Activated CD4-positive, alpha-beta T cell treated with anti-CD3 and anti-CD28 coated beads, Interleukin-2, Interleukin-6, amounts not matched to agents 100 ng/mL and 50 ng/mL, durations not matched to agents 16 hours and 8 hours (primary cell): ENCODE measurements around the gene SCAI.
"Not testable (repeated sequence)": the region's sequence is repeated elsewhere in the genome, so short reads cannot be mapped to it uniquely, and the experiment has no call there.

Experiments
- DNase-seq: peaks from one replicate; pipeline ENCODE4 v3.0.0-alpha.2; 2020

Gene SCAI

DNA sequence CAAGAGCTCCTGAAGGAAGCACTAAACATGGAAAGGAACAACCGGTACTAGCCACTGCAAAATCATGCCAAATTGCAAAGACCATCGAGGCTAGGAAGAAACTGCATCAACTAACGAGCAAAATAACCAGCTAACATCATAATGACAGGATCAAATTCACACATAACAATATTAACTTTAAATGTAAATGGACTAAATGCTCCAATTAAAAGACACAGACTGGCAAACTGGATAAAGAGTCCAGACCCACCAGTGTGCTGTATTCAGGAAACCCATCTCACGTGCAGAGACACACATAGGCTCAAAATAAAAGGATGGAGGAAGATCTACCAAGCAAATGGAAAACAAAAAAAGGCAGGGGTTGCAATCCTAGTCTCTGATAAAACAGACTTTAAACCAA is 131.3 kb downstream of the SCAI start:
- not testable (repeated sequence) for DNase-seq

DNA sequence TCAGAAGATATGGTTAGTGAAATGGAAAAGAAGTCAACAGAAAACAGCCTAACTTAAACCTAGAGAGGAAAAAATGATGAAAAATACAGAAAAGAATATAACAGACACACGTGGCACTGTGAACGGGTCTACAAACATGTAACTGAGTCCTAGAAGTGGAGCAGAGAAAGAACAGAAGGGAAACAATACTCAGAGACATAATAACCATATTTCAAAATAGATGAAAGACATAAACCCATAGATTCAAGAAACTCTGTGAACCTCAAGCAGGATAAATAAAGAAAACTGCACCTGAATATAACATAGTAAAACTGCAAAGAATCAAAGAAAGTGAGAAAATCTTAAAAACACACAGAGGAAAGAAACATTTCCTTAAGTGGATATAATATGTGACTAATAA is 134.7 kb downstream of the SCAI start:
- no peak for DNase-seq

DNA sequence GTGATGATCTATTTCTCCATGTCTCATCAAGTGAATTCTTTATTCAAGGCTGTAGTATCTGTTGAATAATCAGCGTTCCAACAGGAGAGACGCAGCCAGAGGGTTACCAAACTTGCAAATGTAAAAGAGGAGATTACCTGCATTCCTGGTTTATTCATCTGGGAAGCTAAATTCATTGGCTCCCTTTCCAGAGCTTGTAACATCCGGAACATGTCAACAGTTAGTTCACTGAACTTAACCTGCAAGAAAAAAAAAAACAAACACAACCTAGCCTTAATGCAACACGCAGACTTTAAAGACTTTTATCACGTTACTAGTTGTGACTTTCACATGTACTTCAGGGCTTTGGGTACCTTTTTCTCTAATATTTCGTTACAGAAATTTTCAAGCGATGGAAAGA is 140.0 kb downstream of the SCAI start:
- DNase-seq, result no peak

DNA sequence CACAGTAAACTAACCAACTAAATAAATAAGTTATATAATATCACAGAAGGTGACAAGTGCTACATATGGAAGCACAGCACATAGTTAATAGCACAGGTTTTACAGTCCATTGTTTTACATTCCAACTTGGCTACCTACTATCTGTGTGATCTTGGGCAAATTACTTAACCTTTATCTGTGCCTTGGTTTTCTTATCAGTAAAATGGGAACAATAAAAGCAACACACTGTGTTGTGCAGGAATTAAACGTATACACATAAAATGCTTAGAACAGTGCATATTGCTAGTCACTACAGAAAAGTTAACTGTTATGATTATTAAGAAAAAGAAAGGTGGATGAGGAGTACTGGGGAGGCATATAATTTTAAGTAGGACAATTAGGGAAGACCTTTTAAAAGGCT is 159.6 kb downstream of the SCAI start:
- no peak for DNase-seq

DNA sequence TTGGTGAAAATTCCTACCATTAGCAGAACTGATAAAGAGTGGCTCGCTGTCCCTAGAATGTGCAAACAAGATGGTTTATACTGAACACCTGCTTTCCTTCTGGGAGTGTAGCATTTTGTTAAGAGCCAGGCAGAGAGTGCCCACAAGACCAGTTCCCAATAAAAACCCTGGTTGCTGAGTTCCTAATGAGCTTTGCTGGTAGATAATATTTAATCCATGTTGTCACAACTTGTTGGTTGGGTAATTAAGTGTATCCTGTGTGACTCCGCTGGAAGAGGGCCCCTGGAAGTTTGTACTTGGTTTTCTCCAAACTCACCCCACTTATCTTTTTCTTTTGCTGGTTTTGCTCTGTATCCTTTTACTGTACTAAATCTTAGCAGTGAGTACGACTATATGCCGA is 162.9 kb downstream of the SCAI start:
- DNase-seq, result no peak

DNA sequence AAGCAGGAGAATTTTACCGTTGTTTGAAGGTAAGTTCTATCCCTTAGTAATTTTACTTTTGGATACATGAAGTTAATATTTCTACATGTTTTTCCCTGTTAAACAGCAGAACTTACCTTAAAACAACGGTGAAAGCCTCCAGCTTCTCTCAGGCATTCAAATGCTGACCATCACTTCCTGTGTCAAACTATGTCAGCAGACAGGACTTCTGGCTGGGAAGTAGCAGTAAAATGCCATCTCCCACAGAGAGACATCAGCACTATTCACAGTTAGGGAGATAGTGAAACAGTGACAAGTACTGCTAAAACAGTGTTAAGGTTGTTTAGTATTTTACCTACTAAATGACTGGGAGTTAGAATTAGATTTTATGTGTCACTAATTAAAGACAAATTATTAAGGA is 168.2 kb downstream of the SCAI start:
- no peak for DNase-seq

DNA sequence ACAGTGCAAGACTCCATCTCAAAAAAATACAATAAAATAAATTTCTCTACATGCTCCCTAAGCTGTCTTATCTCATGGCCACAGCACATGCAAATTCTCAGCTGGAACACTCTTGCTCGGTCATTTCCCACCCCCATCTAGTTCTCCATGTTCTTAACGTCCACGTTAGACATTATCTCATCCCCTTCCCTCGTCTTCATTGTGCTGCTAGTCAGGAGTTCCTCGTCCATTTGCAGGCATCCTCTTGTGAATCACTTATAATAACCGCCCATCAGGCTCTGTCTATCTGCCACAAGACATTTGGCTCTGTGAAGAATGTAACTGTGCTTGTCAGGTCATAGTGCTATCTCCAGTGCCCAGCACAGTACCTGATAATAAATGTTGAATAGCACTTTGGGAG is 169.5 kb downstream of the SCAI start:
- no peak for DNase-seq

DNA sequence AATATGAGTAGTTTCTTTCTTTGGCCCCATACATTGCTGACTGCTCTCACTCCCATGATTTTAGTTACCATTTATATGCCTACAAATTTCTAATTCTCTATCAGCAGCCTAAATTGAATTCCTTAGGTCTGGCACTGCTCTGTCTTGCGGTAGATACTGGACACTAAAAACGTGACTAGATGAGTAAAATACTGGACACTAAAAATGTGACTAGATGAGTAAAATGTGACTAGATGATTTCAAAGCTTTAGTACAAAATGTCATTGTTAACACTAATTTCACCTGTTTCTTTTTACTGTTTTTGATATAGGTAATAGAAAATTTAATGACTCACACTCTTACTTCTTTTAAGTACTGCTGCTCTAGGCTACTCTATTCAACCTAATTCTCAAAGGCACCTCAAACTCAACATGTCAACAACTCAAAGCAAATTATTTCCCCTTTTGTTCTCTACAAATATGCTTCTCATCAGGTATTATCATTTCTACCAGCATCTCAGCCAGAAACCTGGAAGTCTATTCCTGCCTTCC is 171.0 kb downstream of the SCAI start:
- DNase-seq, result peak; percentile 15

DNA sequence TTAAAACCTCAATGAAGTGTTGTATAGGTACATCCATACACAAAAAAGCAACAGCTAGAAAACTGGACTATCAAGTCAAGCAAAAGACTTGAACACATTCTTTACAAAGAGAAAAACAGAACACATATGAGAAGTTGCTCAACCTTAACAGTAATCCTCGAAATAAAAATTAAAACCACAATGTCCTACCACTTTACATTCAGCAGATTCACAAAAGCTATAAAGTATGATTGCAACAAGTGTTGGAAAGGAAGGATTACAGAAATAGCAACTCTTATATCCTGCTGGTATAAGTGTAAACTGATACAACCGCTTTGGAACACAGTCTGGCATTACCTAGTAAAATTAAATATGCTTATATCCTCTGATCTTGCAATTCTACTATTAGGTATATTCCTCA is 173.9 kb downstream of the SCAI start:
- no peak for DNase-seq

DNA sequence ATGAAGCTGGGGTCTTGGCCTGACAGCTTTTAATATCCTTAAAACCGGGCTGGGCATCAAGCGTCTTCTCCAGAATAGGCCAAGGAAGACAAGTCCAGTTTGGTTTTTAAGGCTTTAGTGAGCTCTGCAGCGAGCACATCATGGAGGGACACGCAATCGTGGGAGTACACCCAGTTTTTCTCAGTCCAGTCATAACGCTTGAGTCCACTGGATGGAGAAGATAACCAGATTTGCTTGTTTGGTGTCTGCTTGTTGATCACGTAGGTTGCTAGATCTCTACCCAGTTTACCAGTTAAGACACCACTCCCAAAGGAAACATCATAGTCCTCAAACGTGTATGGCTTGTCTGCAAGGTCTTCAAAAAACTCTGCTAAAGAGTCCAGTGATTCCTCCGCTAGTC is 175.1 kb downstream of the SCAI start:
- no peak for DNase-seq

DNA sequence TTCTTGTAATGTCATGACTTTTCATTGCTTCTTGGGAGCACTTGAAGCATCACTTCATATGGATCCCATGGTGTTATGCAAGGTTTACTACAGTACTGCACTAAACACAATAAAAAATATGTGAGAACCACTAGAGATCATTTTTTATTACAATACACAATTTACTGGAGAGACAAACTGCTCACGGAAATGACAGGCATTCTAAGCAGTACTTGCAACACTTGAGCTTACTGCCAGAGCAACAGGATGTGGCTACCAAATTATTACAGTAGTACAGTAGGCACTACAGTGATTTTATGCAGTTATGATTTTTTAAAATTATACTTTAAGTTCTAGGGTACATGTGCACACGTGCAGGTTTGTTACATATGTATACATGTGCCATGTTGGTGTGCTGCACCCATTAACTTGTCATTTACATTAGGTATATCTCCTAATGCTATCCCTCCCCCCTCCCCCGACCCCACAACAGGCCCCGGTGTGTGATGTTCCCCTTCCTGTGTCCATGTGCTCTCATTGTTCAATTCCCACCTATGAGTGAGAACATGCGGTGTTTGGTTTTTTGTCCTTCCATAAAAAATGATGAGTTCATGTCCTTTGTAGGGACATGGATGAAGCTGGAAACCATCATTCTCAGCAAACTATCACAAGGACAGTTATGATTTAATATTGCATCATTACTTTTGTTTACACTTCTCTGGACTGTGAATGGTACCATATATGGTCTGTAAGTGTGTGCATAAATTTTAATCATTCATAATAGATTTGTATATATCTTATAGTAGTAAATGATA is 177.4 kb downstream of the SCAI start:
- DNase-seq, result peak; percentile 52

DNA sequence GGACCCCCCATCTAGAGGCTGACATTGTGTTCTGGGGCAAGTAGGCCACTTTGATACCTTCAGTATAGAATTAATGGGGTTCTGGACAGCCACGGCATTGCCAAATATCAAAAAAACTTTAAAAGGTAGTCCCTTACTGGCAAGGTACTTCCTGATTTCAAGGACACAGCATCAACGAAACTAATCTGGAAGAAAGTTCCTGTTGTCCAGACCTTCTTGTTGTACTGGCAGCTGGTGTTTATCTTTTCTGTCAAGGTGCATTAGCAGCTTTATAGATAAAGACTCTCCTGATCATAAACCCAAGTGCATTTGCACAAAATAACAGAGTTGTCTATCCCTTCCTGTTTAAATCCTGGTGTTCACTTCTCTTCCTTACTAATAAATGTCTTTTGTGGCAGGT is 178.7 kb downstream of the SCAI start:
- DNase-seq, result no peak

DNA sequence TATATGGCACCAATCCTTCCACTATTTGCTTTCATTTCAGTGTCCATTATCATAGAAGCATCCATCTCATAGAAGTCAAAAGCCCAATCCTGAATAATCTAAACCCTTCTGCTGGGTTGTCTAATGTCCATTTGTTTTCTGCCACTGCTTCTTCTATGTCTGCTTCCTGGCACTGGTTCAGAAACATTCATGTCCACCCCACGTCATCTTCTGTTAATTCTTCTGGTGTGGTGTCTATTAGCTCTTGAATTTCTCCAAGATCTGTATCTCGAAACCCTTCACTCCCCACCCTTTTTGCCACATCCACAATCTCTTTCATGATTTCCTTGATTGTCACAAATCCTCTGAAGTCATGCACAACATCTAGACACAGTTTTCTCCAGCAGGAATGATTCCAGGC is 179.3 kb downstream of the SCAI start:
- DNase-seq, result no peak

DNA sequence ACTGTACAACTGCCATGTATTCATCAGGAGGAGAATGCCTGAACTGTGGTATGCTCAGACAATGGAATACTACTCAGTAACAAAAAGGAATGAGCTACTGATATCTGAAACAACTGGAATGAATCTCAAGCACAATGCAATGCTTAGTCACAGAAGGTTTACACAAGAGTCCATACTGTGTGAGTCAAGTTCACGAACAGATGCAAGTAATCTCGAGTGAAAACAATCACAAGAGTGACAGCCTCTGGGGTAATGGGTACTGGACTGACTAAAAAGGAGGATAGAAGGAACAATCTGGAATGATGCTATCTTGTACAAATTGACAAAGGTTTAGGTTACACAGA is 182.9 kb downstream of the SCAI start:
- no peak for DNase-seq

DNA sequence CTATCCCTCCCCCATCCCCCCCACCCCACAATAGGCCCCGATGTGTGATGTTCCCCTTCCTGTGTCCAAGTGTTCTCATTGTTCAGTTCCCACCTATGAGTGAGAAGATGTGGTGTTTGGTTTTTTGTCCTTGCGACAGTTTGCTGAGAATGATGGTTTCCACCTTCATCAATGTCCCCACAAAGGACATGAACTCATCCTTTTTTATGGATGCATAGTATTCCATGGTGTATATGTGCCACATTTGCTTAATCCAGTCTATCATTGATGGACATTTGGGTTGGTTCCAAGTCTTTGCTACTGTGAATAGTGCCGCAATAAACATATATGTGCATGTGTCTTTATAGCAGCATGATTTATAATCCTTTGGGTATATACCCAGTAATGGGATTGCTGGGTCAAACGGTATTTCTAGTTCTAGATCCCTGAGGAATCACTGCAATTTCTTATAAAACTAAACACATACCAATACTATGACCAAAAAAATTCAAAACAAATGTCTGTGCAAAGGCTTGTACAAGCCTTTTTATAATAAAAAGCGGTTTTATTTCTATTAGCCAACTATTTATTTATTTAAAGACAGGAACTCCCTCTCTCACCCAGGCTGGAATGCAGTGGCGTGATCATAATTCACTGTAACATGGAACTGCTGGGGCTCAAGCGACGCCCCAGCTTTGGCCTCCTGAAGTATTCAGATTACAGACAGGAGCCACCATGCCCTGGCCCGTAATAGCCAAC is 183.5 kb downstream of the SCAI start:
- not testable (repeated sequence) for DNase-seq

DNA sequence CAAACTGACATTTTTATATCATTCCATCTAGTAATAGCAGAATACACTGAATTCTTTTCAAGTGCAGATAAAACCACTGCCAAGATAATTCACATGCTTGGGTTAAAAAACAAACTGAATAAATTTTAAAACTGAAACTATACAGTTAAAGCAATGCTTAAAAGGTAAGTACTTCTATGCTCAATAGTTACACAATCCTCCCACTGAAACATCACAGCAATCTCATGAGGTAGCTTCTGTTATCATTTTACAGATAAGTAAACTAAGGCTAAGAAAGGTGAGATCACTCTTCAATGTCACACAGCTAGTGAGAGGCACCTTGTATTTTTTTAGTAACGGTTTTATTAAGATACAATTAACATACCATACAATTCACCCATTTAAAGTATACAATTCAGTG is 189.1 kb downstream of the SCAI start:
- DNase-seq, result no peak

DNA sequence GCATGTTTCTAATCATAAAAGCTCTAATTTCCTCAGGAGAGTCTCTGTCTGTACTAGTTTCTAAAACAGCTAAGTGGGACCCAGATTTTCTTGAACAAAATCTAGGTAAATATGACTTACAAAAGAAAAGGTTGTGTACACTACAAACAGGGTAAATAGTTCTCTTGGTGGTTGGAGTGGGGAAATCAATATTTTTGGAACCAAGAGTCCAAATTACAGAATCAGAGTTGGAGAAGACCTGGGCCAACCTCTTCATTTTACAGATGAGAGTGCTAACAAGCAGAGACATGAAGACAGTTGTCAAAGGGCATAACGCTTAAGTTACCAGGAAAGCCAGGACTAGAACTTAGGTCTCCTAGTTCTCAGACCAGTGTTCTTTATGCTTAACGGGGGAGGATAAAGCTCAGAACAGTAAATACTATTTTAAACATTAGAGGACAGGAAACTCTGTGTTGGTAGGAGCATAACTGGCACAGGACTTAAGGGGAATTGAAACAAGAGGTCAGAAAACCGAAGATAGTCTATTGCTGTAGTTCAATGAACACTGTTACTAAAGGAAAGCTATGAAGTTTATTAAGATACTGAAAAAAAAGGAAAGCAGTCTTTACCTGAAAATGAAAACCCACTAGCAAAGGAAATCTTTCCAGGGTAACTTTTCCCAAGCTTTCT is 193.1 kb downstream of the SCAI start:
- no peak for DNase-seq

DNA sequence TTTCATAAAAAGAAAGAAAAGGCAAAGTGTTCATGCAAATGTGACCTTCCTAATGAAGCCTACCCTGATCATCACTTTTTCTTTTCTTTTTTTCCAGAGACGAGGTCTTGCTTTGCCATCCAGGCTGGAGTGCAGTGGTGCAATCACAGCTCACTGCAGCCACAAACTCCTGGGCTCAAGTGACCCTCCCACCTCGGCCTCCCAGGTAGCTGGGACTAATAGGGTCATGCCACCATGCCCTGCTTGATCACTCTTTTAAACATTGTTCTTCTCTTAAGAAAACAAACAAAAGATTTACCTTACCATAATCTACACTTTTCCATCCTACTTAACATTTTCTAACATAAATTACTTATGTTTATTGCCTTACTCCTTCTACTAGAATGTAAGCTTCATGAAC is 193.9 kb downstream of the SCAI start:
- DNase-seq, result no peak

DNA sequence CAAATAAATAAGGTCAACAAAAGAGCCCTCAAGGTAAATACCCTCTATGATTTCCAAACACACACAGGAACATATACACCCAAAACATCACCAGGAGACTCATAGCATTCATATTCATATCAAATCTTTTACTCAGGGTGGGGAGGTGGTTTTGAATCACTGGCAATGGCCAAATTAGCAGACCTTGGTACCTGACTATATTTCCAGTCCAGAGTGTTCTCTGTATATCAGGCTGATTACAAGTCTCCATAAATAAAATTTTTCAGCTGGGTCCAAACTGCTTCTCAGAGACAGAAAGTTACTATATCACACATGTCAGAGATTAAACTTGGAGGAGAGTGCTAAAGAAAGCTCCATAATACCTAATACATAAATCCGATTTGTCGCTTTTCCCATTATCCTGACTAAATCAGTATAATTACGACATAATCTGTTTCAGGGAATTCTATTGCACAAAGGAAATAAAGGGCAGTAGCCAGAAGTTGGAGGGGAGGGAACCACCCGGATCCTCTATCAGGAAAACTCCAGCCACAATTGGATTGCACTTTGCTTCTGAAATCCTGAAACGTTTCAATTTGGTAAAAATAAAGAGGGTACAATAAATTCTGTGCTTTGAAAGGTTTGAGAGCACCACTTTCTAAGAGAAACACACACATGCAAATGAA is 195.5 kb downstream of the SCAI start:
- no peak for DNase-seq

DNA sequence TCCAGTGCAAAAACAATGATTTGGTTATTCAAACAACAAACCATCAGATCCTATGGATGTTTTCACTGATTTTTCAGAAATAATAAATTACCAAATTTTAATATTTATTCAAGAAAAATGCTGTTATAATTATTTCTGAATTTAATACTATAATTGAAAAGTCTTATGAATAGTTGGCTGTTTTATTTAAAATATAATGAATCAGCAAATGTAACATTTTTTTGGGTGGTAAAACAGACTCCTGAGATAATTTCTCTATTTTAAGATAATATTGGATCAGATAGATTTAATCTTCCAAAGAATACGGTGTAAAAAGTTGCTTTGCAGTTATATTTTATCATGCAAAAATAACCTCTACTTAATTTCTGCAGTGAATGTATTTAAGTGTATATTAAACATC is 197.2 kb downstream of the SCAI start:
- no peak for DNase-seq

DNA sequence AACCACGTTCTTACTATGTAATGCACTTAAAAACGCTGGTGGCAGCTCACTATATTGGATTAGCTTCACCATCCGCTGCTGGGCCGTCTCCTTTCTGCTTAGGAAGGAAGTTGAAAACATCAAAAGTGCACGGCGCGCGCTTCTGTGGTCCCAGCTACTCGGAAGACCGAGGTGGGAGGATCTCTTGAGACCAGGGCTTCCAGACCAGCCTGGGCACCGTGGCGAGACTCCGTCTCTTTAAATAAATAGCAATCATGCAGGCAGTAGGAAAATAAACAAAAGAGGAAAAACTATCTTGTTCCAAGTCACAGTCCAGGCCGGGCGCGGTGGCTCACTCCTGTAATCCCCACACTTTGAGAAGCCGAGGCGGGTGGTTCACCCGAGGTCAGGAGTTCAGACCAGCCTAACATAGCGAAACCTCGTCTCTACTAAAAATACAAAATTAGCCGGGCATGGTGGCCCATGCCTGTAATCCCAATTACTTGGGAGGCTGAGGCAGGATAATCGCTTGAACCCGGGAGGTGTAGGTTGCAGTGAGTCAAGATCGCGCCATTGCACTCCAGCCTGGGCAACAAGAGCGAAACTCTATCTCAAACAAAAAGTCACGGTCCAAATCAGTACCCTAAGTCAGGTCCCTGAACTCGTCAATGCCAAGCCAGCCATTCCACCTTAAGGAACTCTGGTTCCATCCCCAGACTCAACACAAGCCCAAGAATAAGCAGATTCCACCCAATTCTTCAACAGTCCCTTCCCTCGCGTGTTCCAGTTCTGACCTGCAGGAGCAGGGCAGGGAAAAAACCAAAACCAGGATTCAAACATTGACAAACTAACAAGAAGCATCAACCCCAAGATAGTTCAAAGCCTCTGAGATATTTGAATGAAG is 201.4 kb downstream of the SCAI start:
- peak; percentile 71 for DNase-seq
